ENCODE measurements around the gene NT5DC2.

NT5DC2 gene

GRCh38 chr3:52524258-52524751, 9.4 kb downstream of the NT5DC2 start:
- no peak for DNase-seq

- DNase-seq, result no peak
These were observed 10.0 kb downstream of the NT5DC2 start for GRCh38 chr3:52523386-52524257.

- no peak for DNase-seq
These were observed 10.9 kb downstream of the NT5DC2 start for GRCh38 chr3:52522651-52523251.

- DNase-seq, result no peak
These were observed 11.6 kb downstream of the NT5DC2 start for GRCh38 chr3:52521881-52522650.

GRCh38 chr3:52521488-52521824, 12.2 kb downstream of the NT5DC2 start:
- DNase-seq, result no peak

- DNase-seq, result no peak
These were observed 12.8 kb downstream of the NT5DC2 start for GRCh38 chr3:52520716-52521487.

GRCh38 chr3:52520141-52520667, 13.5 kb downstream of the NT5DC2 start:
- DNase-seq, result no peak

- DNase-seq, result no peak
These were observed 14.1 kb downstream of the NT5DC2 start for GRCh38 chr3:52519445-52520140.

- no peak for DNase-seq
These were observed 14.8 kb downstream of the NT5DC2 start for GRCh38 chr3:52518723-52519444.

- DNase-seq, result no peak
These were observed 15.6 kb downstream of the NT5DC2 start for GRCh38 chr3:52517796-52518722.

- DNase-seq, result no peak
These were observed 17.0 kb downstream of the NT5DC2 start for GRCh38 chr3:52516509-52517195.

GRCh38 chr3:52515192-52515591, 18.5 kb downstream of the NT5DC2 start:
- DNase-seq, result no peak

- no peak for DNase-seq
These were observed 19.1 kb downstream of the NT5DC2 start for GRCh38 chr3:52514576-52514975.

- DNase-seq, result no peak
These were observed 20.4 kb downstream of the NT5DC2 start for GRCh38 chr3:52513281-52513680.

GRCh38 chr3:52512727-52513126, 20.9 kb downstream of the NT5DC2 start:
- DNase-seq, result no peak

GRCh38 chr3:52512105-52512504, 21.6 kb downstream of the NT5DC2 start:
- DNase-seq, result no peak

- no peak for DNase-seq
These were observed 22.1 kb downstream of the NT5DC2 start for GRCh38 chr3:52511509-52511908.

- no peak for DNase-seq
These were observed 23.8 kb downstream of the NT5DC2 start for GRCh38 chr3:52509753-52510328.

GRCh38 chr3:52507359-52507758, 26.3 kb downstream of the NT5DC2 start:
- no peak for DNase-seq

All from NCI-H446 (cell line).